MM.1S (cell line): Measurements from ENCODE around the gene RRP1.

ENCODE experiments used
- DNase-seq: peaks from one replicate; pipeline ENCODE4 v3.0.0-alpha.2; 2015
- H2AFZ ChIP-seq: fragments of 300-600 bp; sonication (generic); 2 replicates; pipeline ENCODE4 v1.6.0; 2016; ENCODE audit warnings: antibody characterized with exemption, low read length
- H3F3A ChIP-seq: fragments of 300-600 bp; sonication (generic); 2 replicates; pipeline ENCODE4 v1.6.1; 2016; ENCODE audit warnings: mild to moderate bottlenecking, antibody characterized with exemption, low read length, moderate library complexity, mixed read lengths; ENCODE audit not compliant: insufficient read depth
- H3K27ac ChIP-seq: fragments of 300-600 bp; sonication (generic); 2 replicates; pipeline ENCODE4 v1.5.1; 2016; ENCODE audit warnings: mild to moderate bottlenecking, low read length
- H3K27me3 ChIP-seq: fragments of 300-600 bp; sonication (generic); replicated peaks from 2 replicates; pipeline ENCODE4 v1.6.0; 2016; ENCODE audit warnings: low read length; ENCODE audit not compliant: insufficient read depth
- H3K36me3 ChIP-seq: fragments of 300-600 bp; sonication (generic); replicated peaks from 2 replicates; pipeline ENCODE4 v1.6.1; 2016; ENCODE audit warnings: mild to moderate bottlenecking, low read length, mixed read lengths; ENCODE audit not compliant: insufficient read depth
- H3K4me1 ChIP-seq: fragments of 300-600 bp; sonication (generic); 2 replicates; pipeline ENCODE4 v1.6.1; 2016; ENCODE audit warnings: low read length, mixed read lengths
- H3K4me2 ChIP-seq: fragments of 300-600 bp; sonication (generic); 2 replicates; pipeline ENCODE4 v1.6.0; 2016; ENCODE audit warnings: low read depth, low read length
- H3K4me3 ChIP-seq: fragments of 300-600 bp; sonication (generic); 2 replicates; pipeline ENCODE4 v1.5.1; 2016; ENCODE audit warnings: low read length, mixed read lengths
- H3K79me2 ChIP-seq: fragments of 300-600 bp; sonication (generic); 2 replicates; pipeline ENCODE4 v1.6.1; 2016; ENCODE audit warnings: mixed run types, low read length, mixed read lengths
- H3K9ac ChIP-seq: fragments of 300-600 bp; sonication (generic); 2 replicates; pipeline ENCODE4 v1.6.1; 2016; ENCODE audit warnings: low read length, mixed read lengths
- H3K9me2 ChIP-seq: fragments of 300-600 bp; sonication (generic); replicated peaks from 2 replicates; pipeline ENCODE4 v1.6.1; 2016; ENCODE audit warnings: mild to moderate bottlenecking, low read length, mixed read lengths; ENCODE audit not compliant: insufficient read depth
- H3K9me3 ChIP-seq: fragments of 300-600 bp; sonication (generic); replicated peaks from 2 replicates; pipeline ENCODE4 v1.6.1; 2016; ENCODE audit warnings: mild to moderate bottlenecking, low read length, mixed read lengths; ENCODE audit not compliant: insufficient read depth
- H4K20me1 ChIP-seq: fragments of 300-600 bp; sonication (generic); 2 replicates; pipeline ENCODE4 v1.6.1; 2016; ENCODE audit warnings: mild to moderate bottlenecking, low read length, moderate library complexity, mixed read lengths; ENCODE audit not compliant: insufficient read depth
- EZH2 ChIP-seq: fragments of 300-600 bp; sonication (generic); optimal IDR thresholded peaks from 2 replicates; pipeline ENCODE3; 2017; ENCODE audit warnings: low read depth, mild to moderate bottlenecking, antibody characterized with exemption, low read length, mixed read lengths
- EZH2phosphoT487 ChIP-seq: fragments of 300-600 bp; sonication (generic); IDR thresholded peaks from 2 replicates; pipeline ENCODE4 v1.6.1; 2018; ENCODE audit warnings: antibody characterized with exemption, low read length
- TF ChIP-seq, protein P1 (sequence below): fragments of 300-600 bp; sonication (generic); IDR thresholded peaks from 2 replicates; pipeline ENCODE4 v1.5.1; 2016; ENCODE audit warnings: antibody characterized with exemption, low read length, mixed read lengths

RRP1 gene

DNA sequence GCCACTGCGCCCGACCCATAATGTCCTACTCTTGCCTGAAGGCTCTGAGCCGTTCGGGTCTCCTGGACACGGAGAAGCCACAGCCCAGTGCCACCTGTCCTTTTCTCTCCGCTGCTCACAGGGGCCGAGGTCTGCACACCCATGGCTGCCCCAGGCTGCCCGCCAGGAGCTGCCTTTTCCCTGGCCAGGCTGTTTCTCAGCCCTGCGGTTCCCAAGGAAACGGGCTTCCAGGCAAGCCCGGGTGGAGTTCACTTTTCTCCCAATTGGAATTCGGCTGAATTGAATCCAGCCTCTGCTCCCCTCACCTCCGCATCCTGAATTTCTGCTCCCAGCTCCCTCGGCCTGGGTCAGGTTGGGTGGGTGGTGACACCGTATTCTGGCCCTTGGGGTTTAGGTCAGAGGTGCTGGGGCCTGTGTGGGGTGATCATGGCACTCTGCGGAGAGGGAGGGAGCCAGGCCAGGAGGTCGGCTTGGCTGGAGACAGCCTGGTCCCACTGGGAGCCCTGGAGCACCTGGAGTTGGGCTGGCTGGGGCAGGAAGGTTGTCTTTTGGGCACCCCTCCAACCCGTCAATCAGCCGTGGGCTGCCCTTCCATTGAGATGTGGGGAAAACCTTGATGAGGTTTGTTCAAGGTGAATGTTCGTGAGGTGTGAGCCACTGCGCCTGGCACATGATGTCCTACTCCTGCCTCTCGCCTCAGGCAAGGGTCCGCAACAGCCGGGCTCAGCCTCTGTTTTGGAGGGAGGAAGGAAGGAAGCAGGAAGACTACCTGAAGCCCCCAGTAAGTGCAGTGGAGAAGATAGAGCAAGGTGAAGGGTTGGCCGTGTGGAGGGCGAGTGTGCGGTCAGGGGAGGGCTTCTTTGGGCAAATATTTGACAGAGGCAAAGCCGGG is 25.1 kb downstream of the RRP1 start:
- Histone ChIP-seq H3K9me2 (no peaks in the 10 kb centered on the region), H3K4me1 (peaks cover 9% of the 10 kb centered on the region), H3K27me3 (no peaks in the 10 kb centered on the region), H3K79me2 (no peaks in the 10 kb centered on the region), H3F3A (peaks cover 12% of the 10 kb centered on the region; the same call in 1 of the 2 replicates), H3K36me3 (no peaks in the 10 kb centered on the region), H3K4me2 (no peak overlapping the region), H3K9ac (no peak overlapping the region), H3K9me3 (no peaks in the 10 kb centered on the region), H3K27ac (no peak overlapping the region), H4K20me1 (no peaks in the 10 kb centered on the region), H2AFZ (no peak overlapping the region), H3K4me3 (no peak overlapping the region)
- DNase-seq = no peak
- TF ChIP-seq, protein P1, sequence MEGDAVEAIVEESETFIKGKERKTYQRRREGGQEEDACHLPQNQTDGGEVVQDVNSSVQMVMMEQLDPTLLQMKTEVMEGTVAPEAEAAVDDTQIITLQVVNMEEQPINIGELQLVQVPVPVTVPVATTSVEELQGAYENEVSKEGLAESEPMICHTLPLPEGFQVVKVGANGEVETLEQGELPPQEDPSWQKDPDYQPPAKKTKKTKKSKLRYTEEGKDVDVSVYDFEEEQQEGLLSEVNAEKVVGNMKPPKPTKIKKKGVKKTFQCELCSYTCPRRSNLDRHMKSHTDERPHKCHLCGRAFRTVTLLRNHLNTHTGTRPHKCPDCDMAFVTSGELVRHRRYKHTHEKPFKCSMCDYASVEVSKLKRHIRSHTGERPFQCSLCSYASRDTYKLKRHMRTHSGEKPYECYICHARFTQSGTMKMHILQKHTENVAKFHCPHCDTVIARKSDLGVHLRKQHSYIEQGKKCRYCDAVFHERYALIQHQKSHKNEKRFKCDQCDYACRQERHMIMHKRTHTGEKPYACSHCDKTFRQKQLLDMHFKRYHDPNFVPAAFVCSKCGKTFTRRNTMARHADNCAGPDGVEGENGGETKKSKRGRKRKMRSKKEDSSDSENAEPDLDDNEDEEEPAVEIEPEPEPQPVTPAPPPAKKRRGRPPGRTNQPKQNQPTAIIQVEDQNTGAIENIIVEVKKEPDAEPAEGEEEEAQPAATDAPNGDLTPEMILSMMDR = no peak
- no peak for TF ChIP-seq EZH2
- TF ChIP-seq EZH2phosphoT487 = no peak

DNA sequence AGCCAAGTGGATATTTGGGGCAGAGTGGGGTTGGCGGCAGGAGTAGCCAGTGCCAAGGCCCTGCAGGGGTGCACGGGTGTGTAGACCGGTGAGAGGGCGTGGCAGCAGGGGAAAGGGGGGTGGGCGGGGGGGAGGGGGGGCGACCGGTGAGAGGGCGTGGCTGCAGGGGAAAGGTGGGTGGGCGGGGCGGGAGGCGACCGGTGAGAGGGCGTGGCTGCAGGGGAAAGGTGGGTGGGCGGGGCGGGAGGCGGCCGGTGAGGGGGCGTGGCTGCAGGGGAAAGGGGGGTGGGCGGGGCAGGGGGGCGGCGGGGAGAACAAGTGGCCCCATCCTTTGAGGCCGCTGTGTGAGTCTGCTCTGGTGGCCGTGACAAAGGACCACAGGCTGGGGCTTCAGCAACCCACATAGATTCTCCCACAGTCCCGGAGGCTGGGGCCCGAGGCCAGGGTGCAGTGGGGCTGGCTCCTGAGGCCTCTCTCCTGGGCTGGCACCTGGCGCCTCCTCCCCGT is 25.8 kb downstream of the RRP1 start:
- TF ChIP-seq EZH2phosphoT487 (no peak), EZH2 (no peak)
- TF ChIP-seq, protein P1 = no peak
- no peak for DNase-seq

DNA sequence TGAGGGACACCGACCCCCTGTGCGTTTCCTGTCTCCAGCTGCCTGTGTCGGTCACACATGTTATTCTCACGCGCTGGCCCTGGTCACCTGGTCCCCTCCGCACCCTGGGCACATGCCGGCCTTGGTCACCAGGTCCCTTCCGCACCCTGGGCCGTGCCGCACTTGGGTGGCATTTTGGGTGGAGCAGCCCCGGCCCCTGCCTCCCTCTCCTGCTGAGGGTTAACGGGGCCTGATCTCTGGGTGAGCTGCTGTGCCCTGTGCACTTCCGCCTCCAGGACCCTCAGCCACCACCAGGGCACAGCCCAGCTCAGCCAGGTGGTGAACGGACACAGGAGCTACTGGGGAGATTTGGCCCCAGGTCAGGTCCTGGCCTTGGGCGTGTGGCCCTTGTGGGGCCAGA is 26.6 kb downstream of the RRP1 start:
- Histone ChIP-seq H3K4me3 (no peak overlapping the region), H3K4me1 (peaks cover 9% of the 10 kb centered on the region), H3F3A (peaks cover 8% of the 10 kb centered on the region; the same call in 1 of the 2 replicates), H2AFZ (no peak overlapping the region), H3K79me2 (no peaks in the 10 kb centered on the region), H3K27me3 (no peaks in the 10 kb centered on the region), H4K20me1 (no peaks in the 10 kb centered on the region), H3K9me2 (no peaks in the 10 kb centered on the region), H3K9me3 (no peaks in the 10 kb centered on the region), H3K27ac (no peak overlapping the region), H3K4me2 (no peak overlapping the region), H3K9ac (no peak overlapping the region), H3K36me3 (no peaks in the 10 kb centered on the region)
- no peak for DNase-seq
- no peak for TF ChIP-seq EZH2phosphoT487
- TF ChIP-seq, protein P1 = no peak
- TF ChIP-seq EZH2 = no peak

More for the DNA sequence above, 25.8 kb downstream of the RRP1 start:
- no peak overlapping the region for H3K4me2 ChIP-seq
- no peak overlapping the region for H3K27ac ChIP-seq
- peaks cover 8% of the 10 kb centered on the region; the same call in 1 of the 2 replicates for H3F3A ChIP-seq
- peaks cover 9% of the 10 kb centered on the region for H3K4me1 ChIP-seq
- no peak overlapping the region for H2AFZ ChIP-seq
- no peaks in the 10 kb centered on the region for H3K9me3 ChIP-seq
- H3K27me3 ChIP-seq = no peaks in the 10 kb centered on the region
- H3K79me2 ChIP-seq = no peaks in the 10 kb centered on the region
- no peaks in the 10 kb centered on the region for H4K20me1 ChIP-seq
- H3K9ac ChIP-seq = no peak overlapping the region
- no peaks in the 10 kb centered on the region for H3K36me3 ChIP-seq
- H3K4me3 ChIP-seq = no peak overlapping the region
- H3K9me2 ChIP-seq = no peaks in the 10 kb centered on the region
